ENCODE results near the gene OR52E4.

OR52E4 gene

GRCh38 chr11:5880329-5880728 is at the start of gene OR52E4:
TSS of gene OR52E4 (plus strand) at chr11:5880629. CDS start at chr11:5884293, 3,664 bp downstream.
- no peak for DNase-seq

- no peak for DNase-seq
These were observed 49.1 kb upstream of the OR52E4 start for GRCh38 chr11:5831196-5831829.

- DNase-seq: no peak
These were observed 47.0 kb upstream of the OR52E4 start for GRCh38 chr11:5833446-5833845.

- no peak for DNase-seq
These were observed 42.7 kb upstream of the OR52E4 start for GRCh38 chr11:5837695-5838094.

GRCh38 chr11:5841797-5842196 is 38.6 kb upstream of the OR52E4 start, which contains the start of gene OR52E6:
TSS of gene OR52E6 (minus strand) at chr11:5841897. CDS start at chr11:5841897, 0 bp downstream.
- DNase-seq: no peak

GRCh38 chr11:5846701-5847100 is 33.7 kb upstream of the OR52E4 start:
- no peak for DNase-seq

- no peak for DNase-seq
These were observed 32.7 kb upstream of the OR52E4 start for GRCh38 chr11:5847711-5848110.

- no peak for DNase-seq
These were observed 29.4 kb upstream of the OR52E4 start for GRCh38 chr11:5851002-5851401.

- DNase-seq: no peak
These were observed 22.8 kb upstream of the OR52E4 start, which contains the start of gene OR52E8 for GRCh38 chr11:5857590-5857989. TSS of gene OR52E8 (minus strand) at chr11:5857690. CDS start at chr11:5857690, 0 bp downstream.

GRCh38 chr11:5865826-5866225 is 14.6 kb upstream of the OR52E4 start:
- DNase-seq: no peak

GRCh38 chr11:5878564-5878963 is 1.9 kb upstream of the OR52E4 start:
- DNase-seq: no peak

GRCh38 chr11:5881756-5882155 is 1.3 kb downstream of the OR52E4 start:
- no peak for DNase-seq

- no peak for DNase-seq
These were observed 6.7 kb downstream of the OR52E4 start for GRCh38 chr11:5887172-5887571.

- DNase-seq: no peak
These were observed 7.2 kb downstream of the OR52E4 start for GRCh38 chr11:5887661-5888060.

- no peak for DNase-seq
These were observed 10.9 kb downstream of the OR52E4 start for GRCh38 chr11:5891216-5891800.

- no peak for DNase-seq
These were observed 12.5 kb downstream of the OR52E4 start, which contains the start of gene OR52E5 for GRCh38 chr11:5892908-5893307. TSS of gene OR52E5 (plus strand) at chr11:5893208. CDS start at chr11:5900777, 7,569 bp downstream.

- no peak for DNase-seq
These were observed 19.1 kb downstream of the OR52E4 start for GRCh38 chr11:5899534-5899933.

- DNase-seq: no peak
These were observed 30.1 kb downstream of the OR52E4 start for GRCh38 chr11:5910540-5910939.

GRCh38 chr11:5922749-5923426 is 42.5 kb downstream of the OR52E4 start:
- no peak for DNase-seq

GRCh38 chr11:5923427-5923776 is 43.0 kb downstream of the OR52E4 start:
- DNase-seq: no peak

- DNase-seq: no peak
These were observed 43.4 kb downstream of the OR52E4 start for GRCh38 chr11:5923794-5924193.

- DNase-seq: no peak
These were observed 47.8 kb downstream of the OR52E4 start for GRCh38 chr11:5928271-5928670.

GRCh38 chr11:5928811-5929210 is 48.4 kb downstream of the OR52E4 start:
- DNase-seq: no peak

All from 8988T (cell line).